Effector memory CD8-positive, alpha-beta T cell (primary cell): ENCODE data around the gene ACACA.

Experiments used
- ATAC-seq: fragments of 150-1000 bp; cut with Tn5 transposase; replicated peaks from 2 replicates; pipeline ENCODE4 v1.10.0; 2021; ENCODE audit warnings: mild to moderate bottlenecking, moderate library complexity
- DNase-seq, 3 experiments: peaks; one replicate each; pipeline ENCODE4 v3.0.0; 2021
- H3K27ac Mint-ChIP-seq, 2 donors: one replicate each; pipeline ENCODE4 v1.8.0; 2022; ENCODE audit warnings: mild to moderate bottlenecking in 2 of 2, mixed read lengths in 2 of 2, moderate library complexity in 2 of 2
- H3K27me3 Mint-ChIP-seq, 2 donors: one replicate each; pipeline ENCODE4 v1.8.0; 2022; ENCODE audit warnings: mixed read lengths in 2 of 2
- H3K36me3 Mint-ChIP-seq: one replicate; pipeline ENCODE4 v1.8.0; 2022; ENCODE audit warnings: mild to moderate bottlenecking, moderate library complexity, mixed read lengths; ENCODE audit not compliant: insufficient read depth
- H3K4me1 Mint-ChIP-seq, 2 donors: one replicate each; pipeline ENCODE4 v1.8.0; 2022; ENCODE audit warnings: low read depth in 2 of 2, mixed read lengths in 2 of 2
- H3K4me3 Mint-ChIP-seq, 2 donors: one replicate each; pipeline ENCODE4 v1.8.0; 2022; ENCODE audit warnings: mild to moderate bottlenecking in 2 of 2, mixed read lengths in 2 of 2, moderate library complexity in 2 of 2
- H3K9me3 Mint-ChIP-seq, 2 donors: one replicate each; pipeline ENCODE4 v1.8.0; 2022; ENCODE audit warnings: mixed read lengths in 2 of 2

Gene ACACA

GRCh38 chr17:37246085-37246484 is 160.6 kb downstream of the ACACA start:
- Mint-ChIP-seq H3K27ac (peak overlapping the region in 1 of 2 donors; percentile 0), H3K4me3 (no peak overlapping the region), H3K9me3 (no peaks in the 10 kb centered on the region), H3K27me3 (no peaks in the 10 kb centered on the region), H3K36me3 (peaks cover 17% of the 10 kb centered on the region), H3K4me1 (no peaks in the 10 kb centered on the region)
- DNase-seq (no peak), ATAC-seq (no peak)

GRCh38 chr17:37240381-37240780 is 166.3 kb downstream of the ACACA start:
- no peak overlapping the region for H3K27ac Mint-ChIP-seq
- H3K4me1 Mint-ChIP-seq: no peaks in the 10 kb centered on the region
- H3K4me3 Mint-ChIP-seq: no peak overlapping the region
- DNase-seq (no peak), ATAC-seq (no peak)
- H3K36me3 Mint-ChIP-seq: peaks cover 8% of the 10 kb centered on the region
- no peaks in the 10 kb centered on the region for H3K9me3 Mint-ChIP-seq
- H3K27me3 Mint-ChIP-seq: no peaks in the 10 kb centered on the region

GRCh38 chr17:37239690-37240334 is 166.8 kb downstream of the ACACA start:
- Mint-ChIP-seq H3K4me3 (no peak overlapping the region), H3K36me3 (peaks cover 8% of the 10 kb centered on the region), H3K4me1 (no peaks in the 10 kb centered on the region), H3K27ac (no peak overlapping the region), H3K27me3 (no peaks in the 10 kb centered on the region), H3K9me3 (no peaks in the 10 kb centered on the region)
- DNase-seq: no peak
- no peak for ATAC-seq

GRCh38 chr17:37234106-37234505 is 172.5 kb downstream of the ACACA start:
- Mint-ChIP-seq H3K36me3 (peaks cover 7% of the 10 kb centered on the region), H3K27ac (no peak overlapping the region), H3K9me3 (no peaks in the 10 kb centered on the region), H3K4me1 (no peaks in the 10 kb centered on the region), H3K4me3 (no peak overlapping the region), H3K27me3 (no peaks in the 10 kb centered on the region)
- no peak for ATAC-seq
- DNase-seq: no peak

- peaks cover 11% of the 10 kb centered on the region for H3K36me3 Mint-ChIP-seq
- no peak overlapping the region for H3K4me3 Mint-ChIP-seq
- H3K9me3 Mint-ChIP-seq: no peaks in the 10 kb centered on the region
- no peak for ATAC-seq
- H3K4me1 Mint-ChIP-seq: no peaks in the 10 kb centered on the region
- no peaks in the 10 kb centered on the region for H3K27me3 Mint-ChIP-seq
- no peak for DNase-seq
- H3K27ac Mint-ChIP-seq: no peak overlapping the region
Measured at GRCh38 chr17:37233036-37233435, 173.6 kb downstream of the ACACA start.

GRCh38 chr17:37231887-37232286 is 174.7 kb downstream of the ACACA start:
- H3K9me3 Mint-ChIP-seq: no peaks in the 10 kb centered on the region
- DNase-seq: no peak
- H3K4me1 Mint-ChIP-seq: no peaks in the 10 kb centered on the region
- H3K36me3 Mint-ChIP-seq: peaks cover 11% of the 10 kb centered on the region
- no peak for ATAC-seq
- H3K27me3 Mint-ChIP-seq: no peaks in the 10 kb centered on the region
- H3K4me3 Mint-ChIP-seq: no peak overlapping the region
- no peak overlapping the region for H3K27ac Mint-ChIP-seq

GRCh38 chr17:37230633-37231032 is 176.0 kb downstream of the ACACA start:
- ATAC-seq (no peak), DNase-seq (no peak)
- Mint-ChIP-seq H3K27me3 (no peaks in the 10 kb centered on the region), H3K4me1 (no peaks in the 10 kb centered on the region), H3K9me3 (no peaks in the 10 kb centered on the region), H3K36me3 (peaks cover 11% of the 10 kb centered on the region), H3K4me3 (no peak overlapping the region), H3K27ac (no peak overlapping the region)

- Mint-ChIP-seq H3K27me3 (no peaks in the 10 kb centered on the region), H3K4me3 (no peak overlapping the region), H3K27ac (peak overlapping the region in 1 of 2 donors; percentile 19), H3K4me1 (no peaks in the 10 kb centered on the region), H3K9me3 (no peaks in the 10 kb centered on the region), H3K36me3 (peaks cover 4% of the 10 kb centered on the region)
- DNase-seq: no peak
- ATAC-seq: no peak
Measured at GRCh38 chr17:37225465-37225864, 181.2 kb downstream of the ACACA start.

- Mint-ChIP-seq H3K27ac (no peak overlapping the region), H3K27me3 (no peaks in the 10 kb centered on the region), H3K9me3 (no peaks in the 10 kb centered on the region), H3K36me3 (peaks cover 5% of the 10 kb centered on the region), H3K4me3 (no peak overlapping the region), H3K4me1 (no peaks in the 10 kb centered on the region)
- ATAC-seq (no peak), DNase-seq (no peak)
Measured at GRCh38 chr17:37221865-37222264, 184.8 kb downstream of the ACACA start.

GRCh38 chr17:37220607-37220953 is 186.1 kb downstream of the ACACA start:
- Mint-ChIP-seq H3K27me3 (no peaks in the 10 kb centered on the region), H3K36me3 (peaks cover 7% of the 10 kb centered on the region), H3K4me3 (no peak overlapping the region), H3K9me3 (no peaks in the 10 kb centered on the region), H3K27ac (no peak overlapping the region), H3K4me1 (no peaks in the 10 kb centered on the region)
- DNase-seq (peak; percentile 13 to 28 (median 21)), ATAC-seq (no peak)

- no peak overlapping the region for H3K27ac Mint-ChIP-seq
- no peaks in the 10 kb centered on the region for H3K4me1 Mint-ChIP-seq
- H3K4me3 Mint-ChIP-seq: no peak overlapping the region
- DNase-seq: no peak
- no peaks in the 10 kb centered on the region for H3K9me3 Mint-ChIP-seq
- no peak for ATAC-seq
- H3K36me3 Mint-ChIP-seq: peaks cover 7% of the 10 kb centered on the region
- H3K27me3 Mint-ChIP-seq: no peaks in the 10 kb centered on the region
Measured at GRCh38 chr17:37219876-37220606, 186.6 kb downstream of the ACACA start.

GRCh38 chr17:37218849-37219248 is 187.8 kb downstream of the ACACA start:
- Mint-ChIP-seq H3K27me3 (no peaks in the 10 kb centered on the region), H3K4me1 (no peaks in the 10 kb centered on the region), H3K27ac (no peak overlapping the region), H3K9me3 (no peaks in the 10 kb centered on the region), H3K4me3 (no peak overlapping the region), H3K36me3 (peaks cover 7% of the 10 kb centered on the region)
- DNase-seq (no peak), ATAC-seq (no peak)

GRCh38 chr17:37214416-37214815 is 192.2 kb downstream of the ACACA start:
- no peak overlapping the region for H3K4me3 Mint-ChIP-seq
- H3K4me1 Mint-ChIP-seq: no peaks in the 10 kb centered on the region

GRCh38 chr17:37213927-37214326 is 192.7 kb downstream of the ACACA start:
- Mint-ChIP-seq H3K4me1 (no peaks in the 10 kb centered on the region), H3K27ac (no peak overlapping the region), H3K9me3 (no peaks in the 10 kb centered on the region), H3K4me3 (no peak overlapping the region), H3K27me3 (no peaks in the 10 kb centered on the region), H3K36me3 (peaks cover 4% of the 10 kb centered on the region)
- no peak for DNase-seq
- no peak for ATAC-seq

More at GRCh38 chr17:37214416-37214815, 192.2 kb downstream of the ACACA start:
- no peaks in the 10 kb centered on the region for H3K9me3 Mint-ChIP-seq
- no peak for DNase-seq
- H3K27me3 Mint-ChIP-seq: no peaks in the 10 kb centered on the region
- ATAC-seq: no peak
- H3K27ac Mint-ChIP-seq: no peak overlapping the region
- H3K36me3 Mint-ChIP-seq: peaks cover 4% of the 10 kb centered on the region
